HepG2 (cell line): ENCODE results near the gene TOM1L2. TPM values are rescaled to one million over a fixed set of nuclear protein-coding genes. Genes with fewer than 3 reads are reported as not detected.
A peak's percentile ranks its signal among the peaks of the same experiment; 100 is the strongest.

Experiments used
- ARID2 ChIP-seq: sonication (generic); formaldehyde crosslinking; IDR thresholded peaks from 2 replicates; pipeline ENCODE4 v1.8.1; 2022; ENCODE audit warnings: mild to moderate bottlenecking, missing genetic modification reagents, borderline replicate concordance
- ARID4A ChIP-seq: sonication (generic); formaldehyde crosslinking; IDR thresholded peaks from 2 replicates; pipeline ENCODE4 v1.5.0; 2020; ENCODE audit warnings: mild to moderate bottlenecking, missing genetic modification reagents, borderline replicate concordance
- CBX2 ChIP-seq, 2 experiments: fragments of 200-600 bp in 1 of 2; sonication (generic); formaldehyde crosslinking in 1 of 2; IDR thresholded peaks; 2 replicates each; pipeline versions ENCODE4 v1.7.0 to v1.8.1; 2018 to 2022; ENCODE audit warnings: low read depth in 2 of 2, low read length in 1 of 2, mild to moderate bottlenecking in 1 of 2, missing genetic modification reagents in 1 of 2
- FLYWCH1 ChIP-seq: sonication (generic); formaldehyde crosslinking; IDR thresholded peaks from 2 replicates; pipeline ENCODE4 v1.8.1; 2023; ENCODE audit warnings: mild to moderate bottlenecking, missing genetic modification reagents
- GFI1 ChIP-seq: sonication (generic); formaldehyde crosslinking; IDR thresholded peaks from 2 replicates; pipeline ENCODE4 v1.5.0; 2020; ENCODE audit warnings: missing genetic modification reagents, mild to moderate bottlenecking, borderline replicate concordance
- HMGXB4 ChIP-seq, 2 experiments: sonication (generic) in 1 of 2; formaldehyde crosslinking in 1 of 2; IDR thresholded peaks; 2 replicates each; pipeline versions ENCODE4 v1.4.0 to v1.6.1; 2018 to 2020; ENCODE audit warnings: missing genetic modification reagents in 2 of 2, borderline replicate concordance in 1 of 2, low read depth in 1 of 2, mild to moderate bottlenecking in 1 of 2, missing biosample characterization in 1 of 2
- PAXIP1 ChIP-seq: sonication (generic); formaldehyde crosslinking; conservative IDR thresholded peaks from 2 replicates; pipeline ENCODE4 v1.4.0; 2020; ENCODE audit warnings: mild to moderate bottlenecking, missing genetic modification reagents, moderate library complexity
- REST ChIP-seq, 2 experiments: IDR thresholded peaks; 2 replicates each; pipeline ENCODE4 v1.6.1; 2011 to 2012; ENCODE audit warnings: low read length in 2 of 2, borderline replicate concordance in 1 of 2, low read depth in 1 of 2, mild to moderate bottlenecking in 1 of 2, moderate library complexity in 1 of 2
- SPEN ChIP-seq: sonication (generic); formaldehyde crosslinking; IDR thresholded peaks from 2 replicates; pipeline ENCODE4 v1.5.1; 2020; ENCODE audit warnings: low read depth, mild to moderate bottlenecking, missing genetic modification reagents
- ZFP90 ChIP-seq: sonication (generic); formaldehyde crosslinking; IDR thresholded peaks from 2 replicates; pipeline ENCODE4 v1.8.0; 2022; ENCODE audit warnings: missing genetic modification reagents, mild to moderate bottlenecking, inconsistent platforms, borderline replicate concordance
- ZFX ChIP-seq: sonication (generic); formaldehyde crosslinking; IDR thresholded peaks from 2 replicates; pipeline ENCODE4 v1.4.0; 2020; ENCODE audit warnings: mild to moderate bottlenecking, low read depth, missing genetic modification reagents, moderate library complexity
- ZKSCAN8 ChIP-seq: IDR thresholded peaks from 2 replicates; pipeline ENCODE4 v1.6.1; 2016; ENCODE audit warnings: borderline replicate concordance, missing genetic modification reagents, missing compliant biosample characterization
- polyA plus RNA-seq, 8 experiments: library from polyadenylated mRNA; depleted of rRNA in 3 of 8; stranded (reverse) in 7 of 8; unstranded in 1 of 8; fragments of >200 nt; fragmentation: Illumina TruSeq in 4 of 8; extraction: Trizol in 4 of 8; gene quantifications; 2 replicates each; pipeline versions ENCODE4 v1.2.1 to v1.2.3, GENCODE V29; 2011 to 2016; ENCODE audit warnings: low read depth in 4 of 8, missing spikeins in 1 of 8, mixed read lengths in 1 of 8; ENCODE audit not compliant: insufficient read depth in 1 of 8
- total RNA-seq, 5 experiments: library from RNA; depleted of rRNA; stranded (reverse); fragments of >200 nt; fragmentation: Illumina TruSeq; extraction: Trizol; gene quantifications; 2 replicates each; pipeline ENCODE4 v1.2.3, GENCODE V29; 2016; ENCODE audit warnings: low read depth in 1 of 5

Gene TOM1L2
- total and polyA plus RNA-seq, 2 of the 13 experiments (the other 11 are each of a cell fraction or from before 2014, with no cell fraction given), result 4.7 to 7.4 TPM

- TF ChIP-seq PAXIP1 (peak; percentile 57), ARID4A (CRISPR knock-in tag) (peak; percentile 42; the same call in 1 of the 2 replicates), ZFP90 (CRISPR knock-in tag) (0 out of 2 replicates have a peak, but pooled peaks have one; percentile 15), GFI1 (no peak), CBX2 (IDR thresholded peaks at IDR 0.05; ENCODE audit: low read depth, low read length) (no peak), CBX2 (CRISPR knock-in tag; IDR thresholded peaks at IDR 0.05; ENCODE audit: low read depth) (no peak), FLYWCH1 (CRISPR knock-in tag) (no peak), REST (IDR thresholded peaks at IDR 0.05; ENCODE audit: borderline replicate concordance in 1 of 2, low read depth in 1 of 2, low read length in 2 of 2) (no peak), ZFX (0 out of 2 replicates have a peak, but pooled peaks have one; percentile 6), HMGXB4 (CRISPR knock-in tag; IDR thresholded peaks at IDR 0.05; ENCODE audit: borderline replicate concordance in 1 of 2, low read depth in 1 of 2) (no peak), ARID2 (0 out of 2 replicates have a peak, but pooled peaks have one; percentile 26), SPEN (0 out of 2 replicates have a peak, but pooled peaks have one; percentile 25), ZKSCAN8 (CRISPR knock-in tag) (no peak)
Observed at GRCh38 chr17:17811381-17812210, 160.6 kb downstream of the TOM1L2 start (continued).
